GM18519 (cell line): ENCODE measurements around the gene LAMP5.

Experiments used
- ATAC-seq: cut with Tn5 transposase; IDR thresholded peaks from one replicate; pipeline ENCODE4 v1.9.1; 2021; ENCODE audit warnings: mild to moderate bottlenecking, moderate library complexity; ENCODE audit not compliant: unreplicated experiment, low FRiP score

Gene LAMP5

GRCh38 chr20:9578594-9578993, 64.2 kb downstream of the LAMP5 start:
- ATAC-seq, result no peak
